ENCODE results near the gene MTMR4. TPM values are rescaled to one million over a fixed set of nuclear protein-coding genes. Genes with fewer than 3 reads are reported as not detected.
"Not testable (repeated sequence)": the region's sequence is repeated elsewhere in the genome, so short reads cannot be mapped to it uniquely, and the experiment has no call there.

Gene MTMR4
- total RNA-seq, result 10 to 100 TPM; 73.3 to 82.1 TPM

GRCh38 chr17:58513965-58514769, at the start of gene MTMR4:
MTMR4 (minus strand) TSS chr17:58514638; CDS start chr17:58514407, 231 bp downstream.
- Mint-ChIP-seq H3K27ac (peak within 1 kb of the TSS; percentile 87), H3K27me3 (no peaks in the 10 kb centered on the region), H3K4me1 (ENCODE audit: low read depth) (peaks cover 51% of the 10 kb centered on the region), H3K36me3 (ENCODE audit: low read depth) (peaks cover 40% of the 10 kb centered on the region), H3K4me3 (peak within 1 kb of the TSS; percentile 90), H3K9me3 (no peaks in the 10 kb centered on the region)
- ATAC-seq (peak; percentile 19), DNase-seq (peak; percentile 78)
- TF ChIP-seq CTCF (IDR thresholded peaks at IDR 0.05), result no peak
- intact Hi-C loops (cut with micrococcal nuclease), result loop anchor here (10.0 kb wide), 1 partner anchor 491 kb away; no protein-coding TSS in a partner anchor
- ChIA-PET CTCF (interaction anchor here (1.5 to 2.7 kb wide), 3 partner anchors 21 to 178 kb away, joined by 4 to 9 read pairs (median 4); partner anchors contain the start of genes HSF5, RAD51C and TEX14), POLR2A (interaction anchor here (0.9 to 5.4 kb wide), 9 partner anchors 15 to 176 kb away, joined by 3 to 68 read pairs (median 5); partner anchors contain the start of gene HSF5)

- Mint-ChIP-seq H3K4me1 (ENCODE audit: low read depth) (peaks cover 11% of the 10 kb centered on the region), H3K4me3 (no peak overlapping the region), H3K9me3 (no peaks in the 10 kb centered on the region), H3K27ac (no peak overlapping the region), H3K36me3 (ENCODE audit: low read depth) (no peaks in the 10 kb centered on the region), H3K27me3 (no peaks in the 10 kb centered on the region)
- intact Hi-C loops (cut with micrococcal nuclease), result no loop called here
- TF ChIP-seq CTCF (IDR thresholded peaks at IDR 0.05), result no peak
- ChIA-PET POLR2A (no interaction called here), CTCF (interaction anchor here (0.6 to 0.8 kb wide), 2 partner anchors 18 to 298 kb away, joined by 3 read pairs; no protein-coding TSS in a partner anchor)
- ATAC-seq (no peak), DNase-seq (no peak)
Measured at GRCh38 chr17:58560511-58560910, 46.1 kb upstream of the MTMR4 start.

- POLR2A ChIA-PET, result no interaction called here
- no peak for ATAC-seq
- Mint-ChIP-seq H3K4me1 (ENCODE audit: low read depth) (peaks cover 6% of the 10 kb centered on the region), H3K9me3 (no peaks in the 10 kb centered on the region), H3K36me3 (ENCODE audit: low read depth) (no peaks in the 10 kb centered on the region), H3K27me3 (no peaks in the 10 kb centered on the region), H3K27ac (no peak overlapping the region), H3K4me3 (no peak overlapping the region)
- CTCF ChIA-PET, result no interaction called here
- intact Hi-C loops (cut with micrococcal nuclease), result no loop called here
- DNase-seq, result no peak
- no peak for TF ChIP-seq CTCF (IDR thresholded peaks at IDR 0.05)
Measured at GRCh38 chr17:58557981-58558380, 43.5 kb upstream of the MTMR4 start.

GRCh38 chr17:58556833-58557250, 42.4 kb upstream of the MTMR4 start:
- H3K4me1 Mint-ChIP-seq (ENCODE audit: low read depth), result peaks cover 6% of the 10 kb centered on the region
- no peak overlapping the region for H3K4me3 Mint-ChIP-seq
- intact Hi-C loops (cut with micrococcal nuclease), result no loop called here
- H3K27me3 Mint-ChIP-seq, result no peaks in the 10 kb centered on the region
- no peaks in the 10 kb centered on the region for H3K36me3 Mint-ChIP-seq (ENCODE audit: low read depth)
- DNase-seq, result no peak
- no peak for ATAC-seq
- POLR2A ChIA-PET, result no interaction called here
- no peaks in the 10 kb centered on the region for H3K9me3 Mint-ChIP-seq
- H3K27ac Mint-ChIP-seq, result no peak overlapping the region
- CTCF ChIA-PET, result no interaction called here
- TF ChIP-seq CTCF (IDR thresholded peaks at IDR 0.05), result no peak

- POLR2A ChIA-PET; intact Hi-C loops (cut with micrococcal nuclease); CTCF ChIA-PET; ATAC-seq; H3K4me1 Mint-ChIP-seq (ENCODE audit: low read depth); DNase-seq; H3K9me3 Mint-ChIP-seq; H3K4me3 Mint-ChIP-seq; H3K36me3 Mint-ChIP-seq (ENCODE audit: low read depth); H3K27ac Mint-ChIP-seq; H3K27me3 Mint-ChIP-seq: not testable (repeated sequence)
Measured at GRCh38 chr17:58555109-58555508, 40.7 kb upstream of the MTMR4 start.
